DND-41 (cell line): ENCODE data around the gene KLHL28.

ENCODE experiments used
- EZH2 ChIP-seq: IDR thresholded peaks from 3 replicates; pipeline ENCODE4 v1.6.1; 2012; ENCODE audit warnings: borderline replicate concordance, low read depth, mild to moderate bottlenecking, moderate library complexity, low read length, inconsistent platforms; ENCODE audit not compliant: severe bottlenecking
- TF ChIP-seq, protein P1 (sequence below): IDR thresholded peaks from 2 replicates; pipeline ENCODE4 v1.5.1; 2012; ENCODE audit warnings: borderline replicate concordance, low read length, moderate library complexity, mild to moderate bottlenecking; ENCODE audit not compliant: poor library complexity, severe bottlenecking; ENCODE audit errors: extremely low read depth

DNA sequence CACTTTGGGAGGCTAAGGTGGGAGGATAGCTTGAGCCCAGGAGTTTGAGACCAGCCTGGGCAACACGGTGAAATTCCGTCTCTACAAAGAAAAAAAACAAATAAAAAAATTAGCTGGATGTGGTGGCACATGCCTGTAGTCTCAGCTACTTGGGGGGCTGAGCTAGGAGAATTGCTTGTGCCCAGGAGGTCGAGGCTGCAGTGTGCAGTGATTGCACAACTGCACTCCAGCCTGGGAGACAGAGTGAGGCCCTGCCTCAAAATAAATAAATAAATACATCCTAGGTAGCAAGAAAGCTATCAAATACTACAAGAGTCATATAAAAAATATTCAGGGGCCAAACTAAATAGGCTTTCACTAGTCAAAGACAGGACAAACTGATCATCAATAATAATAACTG is 6.2 kb downstream of the KLHL28 start:
- TF ChIP-seq, protein P1, sequence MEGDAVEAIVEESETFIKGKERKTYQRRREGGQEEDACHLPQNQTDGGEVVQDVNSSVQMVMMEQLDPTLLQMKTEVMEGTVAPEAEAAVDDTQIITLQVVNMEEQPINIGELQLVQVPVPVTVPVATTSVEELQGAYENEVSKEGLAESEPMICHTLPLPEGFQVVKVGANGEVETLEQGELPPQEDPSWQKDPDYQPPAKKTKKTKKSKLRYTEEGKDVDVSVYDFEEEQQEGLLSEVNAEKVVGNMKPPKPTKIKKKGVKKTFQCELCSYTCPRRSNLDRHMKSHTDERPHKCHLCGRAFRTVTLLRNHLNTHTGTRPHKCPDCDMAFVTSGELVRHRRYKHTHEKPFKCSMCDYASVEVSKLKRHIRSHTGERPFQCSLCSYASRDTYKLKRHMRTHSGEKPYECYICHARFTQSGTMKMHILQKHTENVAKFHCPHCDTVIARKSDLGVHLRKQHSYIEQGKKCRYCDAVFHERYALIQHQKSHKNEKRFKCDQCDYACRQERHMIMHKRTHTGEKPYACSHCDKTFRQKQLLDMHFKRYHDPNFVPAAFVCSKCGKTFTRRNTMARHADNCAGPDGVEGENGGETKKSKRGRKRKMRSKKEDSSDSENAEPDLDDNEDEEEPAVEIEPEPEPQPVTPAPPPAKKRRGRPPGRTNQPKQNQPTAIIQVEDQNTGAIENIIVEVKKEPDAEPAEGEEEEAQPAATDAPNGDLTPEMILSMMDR, result no peak
- no peak for TF ChIP-seq EZH2
